Activated naive CD4-positive, alpha-beta T cell treated with anti-CD3 and anti-CD28 coated beads for 36 hours (primary cell): ENCODE measurements around the gene MPG. TPM values are rescaled to one million over a fixed set of nuclear protein-coding genes. Genes with fewer than 3 reads are reported as not detected.

Experiments used
- CTCF ChIA-PET: fragments of 350-600 bp; sonication (Branson Sonifier 250); formaldehyde crosslinking; loops from one replicate; lab custom pipeline; 2021; ENCODE audit warnings: antibody characterized with exemption; lab: Charles Lee
- DNase-seq: peaks from one replicate; pipeline ENCODE4 v3.0.0-alpha.2; 2020
- H3K27ac Mint-ChIP-seq: one replicate; pipeline ENCODE4 v1.8.0; 2021; ENCODE audit warnings: mild to moderate bottlenecking, mixed read lengths
- H3K27me3 Mint-ChIP-seq: one replicate; pipeline ENCODE4 v1.8.0; 2021; ENCODE audit warnings: low read depth, mixed read lengths
- H3K36me3 Mint-ChIP-seq: one replicate; pipeline ENCODE4 v1.8.0; 2021; ENCODE audit warnings: low read depth, mixed read lengths
- H3K4me1 Mint-ChIP-seq: one replicate; pipeline ENCODE4 v1.8.0; 2021; ENCODE audit warnings: low read depth, mixed read lengths
- H3K4me3 Mint-ChIP-seq: one replicate; pipeline ENCODE4 v1.8.0; 2021; ENCODE audit warnings: mild to moderate bottlenecking, moderate library complexity, mixed read lengths
- H3K9me3 Mint-ChIP-seq: one replicate; pipeline ENCODE4 v1.8.0; 2021; ENCODE audit warnings: mixed read lengths
- intact Hi-C: fragments of 100-400 bp; cut with micrococcal nuclease; formaldehyde crosslinking; loops from one replicate; pipeline ENCODE4 v1.15.1; 2023
- total RNA-seq, 2 experiments: library from RNA; stranded (reverse); gene quantifications; one replicate each; pipeline ENCODE4 v1.2.3, GENCODE V29; 2021

The MPG gene
- total RNA-seq, 2 experiments from 2014 or later, result 38.6 to 38.8 TPM

DNA sequence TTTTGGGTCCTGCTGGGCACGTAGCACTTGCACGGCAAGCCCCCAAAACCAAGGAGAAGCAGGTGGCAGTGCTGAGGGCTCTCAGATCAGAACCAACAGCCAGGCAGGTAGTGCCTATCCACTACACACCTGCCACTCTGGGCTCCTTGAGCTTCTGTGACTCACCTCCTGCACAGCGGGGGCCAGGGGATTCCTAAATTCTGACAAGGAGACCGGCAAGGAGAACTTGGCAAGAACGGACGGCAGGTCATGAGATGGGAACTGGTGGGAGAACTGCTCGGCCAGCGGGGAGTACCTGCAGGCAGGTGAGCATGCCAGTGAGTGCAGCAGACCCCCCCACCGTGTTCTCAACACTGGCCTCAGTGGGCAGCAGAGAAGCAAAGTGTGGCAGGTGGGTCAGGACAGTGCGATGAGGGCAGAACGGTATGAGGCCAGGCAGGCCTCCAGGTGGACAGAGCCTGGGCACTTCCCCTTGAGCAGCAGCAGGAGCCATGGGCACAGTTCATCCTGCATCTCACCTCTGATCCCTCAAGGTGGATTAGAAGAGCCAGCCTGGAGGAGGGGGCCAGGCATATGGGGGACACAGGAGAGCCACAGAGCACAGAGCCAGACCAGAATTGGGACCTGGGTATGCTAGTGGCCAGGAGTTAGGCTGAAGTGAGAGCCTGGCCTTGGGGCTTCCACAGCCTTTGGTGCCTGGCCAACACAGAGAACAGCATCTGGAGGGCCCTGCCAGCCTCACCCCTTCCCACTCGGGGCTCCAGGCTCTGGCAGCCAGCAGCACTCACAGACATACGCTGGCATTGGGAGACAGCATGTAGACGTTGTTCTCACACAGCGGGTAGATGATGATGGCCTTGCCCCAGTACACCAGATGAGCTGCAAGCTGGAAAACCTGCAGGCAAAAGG is 14.7 kb downstream of the MPG start:
- CTCF ChIA-PET, result interaction anchor here (0.6 to 11.8 kb wide), 4 partner anchors 7 to 63 kb away, joined by 3 to 216 read pairs (median 24); no protein-coding TSS in a partner anchor
- Mint-ChIP-seq H3K4me3 (no peak overlapping the region), H3K4me1 (peaks cover 3% of the 10 kb centered on the region), H3K27ac (no peak overlapping the region), H3K27me3 (no peaks in the 10 kb centered on the region), H3K36me3 (peaks cover 3% of the 10 kb centered on the region), H3K9me3 (no peaks in the 10 kb centered on the region)
- intact Hi-C loops, result no loop called here
- DNase-seq, result no peak

DNA sequence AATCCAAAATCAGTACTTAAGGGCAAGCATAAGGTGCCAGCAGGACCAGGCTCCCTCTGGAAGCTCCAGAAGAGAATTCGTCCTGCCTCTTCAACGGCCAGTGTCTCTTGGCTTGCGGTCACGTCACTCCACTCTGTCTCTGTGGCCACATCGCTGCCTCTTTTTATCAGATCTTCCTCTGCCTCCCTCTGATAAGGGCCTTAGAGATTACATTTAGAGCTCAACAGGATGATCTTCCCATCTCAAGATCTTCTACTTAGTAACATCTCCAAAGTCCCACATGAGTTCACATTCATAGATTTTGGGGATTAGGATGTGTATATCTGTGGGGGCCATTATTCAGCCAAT is 16.9 kb downstream of the MPG start:
- H3K36me3 Mint-ChIP-seq, result peaks cover 8% of the 10 kb centered on the region
- H3K4me1 Mint-ChIP-seq, result peaks cover 5% of the 10 kb centered on the region
- intact Hi-C loops, result no loop called here
- H3K27me3 Mint-ChIP-seq, result no peaks in the 10 kb centered on the region
- H3K27ac Mint-ChIP-seq, result no peak overlapping the region
- DNase-seq, result no peak
- CTCF ChIA-PET, result interaction anchor here (1.3 to 11.8 kb wide), 5 partner anchors 10 to 38 kb away, joined by 6 to 216 read pairs (median 15); no protein-coding TSS in a partner anchor
- H3K4me3 Mint-ChIP-seq, result no peak overlapping the region
- H3K9me3 Mint-ChIP-seq, result no peaks in the 10 kb centered on the region

DNA sequence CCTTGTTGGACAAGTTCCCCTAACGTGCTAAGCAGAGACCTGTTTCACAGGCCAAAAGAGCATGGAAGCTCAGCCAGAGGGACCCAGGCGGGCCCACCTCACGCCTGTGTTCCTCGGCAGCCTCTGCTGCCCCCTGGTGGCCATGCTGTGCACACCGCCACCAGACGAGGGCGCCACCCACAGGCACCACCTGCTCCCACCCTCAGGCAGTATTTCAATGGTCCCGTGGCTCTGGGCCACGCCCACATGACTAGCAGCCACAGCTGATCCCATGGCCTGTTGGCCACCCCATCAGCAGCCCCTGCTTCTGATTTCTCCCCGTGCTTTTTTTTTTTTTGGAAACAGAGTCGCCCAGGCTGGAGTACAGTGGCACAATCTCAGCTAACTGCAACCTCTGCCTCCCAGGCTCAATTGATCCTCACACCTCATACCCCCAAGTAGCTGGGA is 18.9 kb downstream of the MPG start:
- no peak overlapping the region for H3K4me3 Mint-ChIP-seq
- no peaks in the 10 kb centered on the region for H3K9me3 Mint-ChIP-seq
- DNase-seq, result peak; percentile 93
- peaks cover 12% of the 10 kb centered on the region for H3K36me3 Mint-ChIP-seq
- intact Hi-C loops, result loop anchor here (1.0 kb wide), 2 partner anchors 32 to 44 kb away; partner anchors contain the start of genes POLR3K and SNRNP25
- CTCF ChIA-PET, result interaction anchor here (0.7 to 11.8 kb wide), 20 partner anchors 10 to 285 kb away, joined by 3 to 216 read pairs (median 7); partner anchors contain the start of genes MPG, POLR3K and SNRNP25
- H3K4me1 Mint-ChIP-seq, result peaks cover 5% of the 10 kb centered on the region
- no peaks in the 10 kb centered on the region for H3K27me3 Mint-ChIP-seq
- H3K27ac Mint-ChIP-seq, result no peak overlapping the region

DNA sequence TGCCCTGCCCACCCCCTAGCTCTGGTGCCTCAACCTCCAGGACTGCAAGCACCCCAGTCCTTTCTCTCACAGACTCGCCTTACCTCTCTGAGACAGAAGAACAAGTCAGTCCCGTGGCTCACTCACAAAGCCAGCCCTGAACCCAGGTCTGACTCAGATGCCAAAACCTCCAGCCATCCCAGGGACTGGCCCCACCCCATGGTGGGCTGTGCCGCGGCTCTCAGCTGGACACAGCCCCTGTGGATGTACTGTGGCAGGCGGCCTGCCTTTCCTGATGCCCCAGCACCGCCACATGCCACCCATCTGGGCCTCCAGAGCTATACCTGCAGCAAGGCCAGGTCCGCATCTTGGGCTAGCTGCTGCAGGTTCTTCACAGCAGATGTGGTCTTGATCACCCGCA is 19.8 kb downstream of the MPG start:
- H3K9me3 Mint-ChIP-seq, result no peaks in the 10 kb centered on the region
- H3K36me3 Mint-ChIP-seq, result peaks cover 18% of the 10 kb centered on the region
- no peak for DNase-seq
- no peaks in the 10 kb centered on the region for H3K27me3 Mint-ChIP-seq
- H3K4me3 Mint-ChIP-seq, result no peak overlapping the region
- intact Hi-C loops, result loop anchor here (1.0 kb wide), 2 partner anchors 33 to 45 kb away; partner anchors contain the start of genes POLR3K and SNRNP25
- peaks cover 5% of the 10 kb centered on the region for H3K4me1 Mint-ChIP-seq
- no peak overlapping the region for H3K27ac Mint-ChIP-seq
- CTCF ChIA-PET, result interaction anchor here (0.7 to 11.8 kb wide), 14 partner anchors 10 to 264 kb away, joined by 3 to 216 read pairs (median 8); partner anchors contain the start of genes POLR3K and SNRNP25

DNA sequence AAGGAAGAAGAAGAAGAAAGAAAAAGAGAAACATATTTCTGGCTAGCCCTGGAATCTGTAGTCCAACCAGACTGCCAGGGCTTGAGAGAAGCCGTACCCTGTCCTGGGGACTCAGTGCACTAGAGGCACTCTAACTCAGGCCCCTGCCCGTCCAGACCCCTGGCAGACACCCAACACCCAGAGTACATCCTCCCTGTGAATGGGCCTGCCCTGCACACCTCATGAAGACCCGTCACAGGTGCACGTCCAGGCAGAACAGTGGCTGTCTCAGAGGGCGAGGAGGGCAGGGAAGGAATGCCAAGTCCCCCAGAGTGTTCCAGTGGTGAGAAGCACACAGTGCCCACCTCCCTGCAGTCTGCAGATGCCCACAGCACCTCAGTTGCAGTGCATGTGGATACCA is 23.0 kb downstream of the MPG start:
- no peak overlapping the region for H3K4me3 Mint-ChIP-seq
- CTCF ChIA-PET, result interaction anchor here (11.8 kb wide), 1 partner anchor 34 kb away, joined by 216 read pairs; no protein-coding TSS in a partner anchor
- intact Hi-C loops, result no loop called here

DNA sequence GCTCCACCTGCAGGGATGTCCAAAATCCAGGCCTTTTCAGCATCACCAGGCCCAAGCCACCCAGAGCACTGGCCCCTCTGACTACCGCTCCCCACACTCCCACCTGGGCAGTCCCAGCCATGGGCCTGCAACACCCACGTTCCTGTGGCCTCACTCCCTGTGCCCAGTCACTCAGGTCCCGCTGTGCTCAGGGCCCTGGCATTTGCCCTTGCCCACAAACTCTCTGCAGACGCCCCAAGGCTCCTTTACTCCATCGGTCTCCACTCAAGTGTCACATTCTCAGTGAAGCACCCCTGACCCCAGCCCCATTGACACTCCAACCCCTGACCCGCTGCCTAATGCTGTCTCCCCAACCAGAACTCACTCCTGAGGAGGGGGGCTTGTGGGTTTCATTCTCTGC is 23.6 kb downstream of the MPG start:
- CTCF ChIA-PET, result interaction anchor here (0.9 kb wide), 1 partner anchor 36 kb away, joined by 4 read pairs; no protein-coding TSS in a partner anchor

More for the DNA sequence above, 23.0 kb downstream of the MPG start:
- no peaks in the 10 kb centered on the region for H3K27me3 Mint-ChIP-seq
- peaks cover 20% of the 10 kb centered on the region for H3K36me3 Mint-ChIP-seq
- no peak for DNase-seq
- peaks cover 5% of the 10 kb centered on the region for H3K4me1 Mint-ChIP-seq
- no peaks in the 10 kb centered on the region for H3K9me3 Mint-ChIP-seq
- no peak overlapping the region for H3K27ac Mint-ChIP-seq

DNA sequence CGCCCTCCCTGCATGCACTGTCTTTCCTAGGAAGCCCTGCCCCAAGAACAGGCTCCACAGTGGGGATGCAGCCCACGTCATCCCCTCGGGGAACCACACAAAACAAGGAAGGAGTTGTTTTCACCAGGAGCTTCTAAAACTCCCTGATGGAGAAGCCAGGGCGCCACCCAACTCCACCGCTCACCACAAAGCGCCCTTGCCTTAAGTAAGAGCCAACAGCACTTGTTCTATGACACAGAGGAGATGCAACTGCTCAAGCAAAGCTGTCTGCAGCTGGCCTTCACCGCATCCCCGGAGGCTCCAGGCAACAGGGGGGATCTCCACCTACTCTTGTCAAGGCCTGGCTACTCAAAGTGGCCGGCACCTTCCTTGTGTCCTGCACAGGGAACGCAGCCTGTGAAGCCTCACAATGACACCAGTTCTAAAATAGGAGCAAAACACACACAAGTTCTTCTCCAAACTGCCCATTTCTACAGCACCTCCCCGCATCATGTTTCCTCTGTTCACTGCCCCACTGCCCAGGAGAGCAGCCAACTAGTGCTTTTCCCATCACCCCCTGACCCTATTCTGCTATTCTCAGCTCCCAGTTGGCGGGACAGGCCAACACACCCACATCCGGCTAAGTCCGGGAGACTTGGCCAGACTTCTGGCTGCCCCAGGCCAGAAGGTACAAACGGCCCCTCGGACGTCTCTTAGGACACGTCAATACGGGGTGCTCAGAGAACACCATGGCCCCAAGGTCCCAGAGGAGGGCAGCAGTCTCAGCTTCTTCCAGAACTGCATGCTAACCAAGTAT is 24.2 kb downstream of the MPG start:
- Mint-ChIP-seq H3K9me3 (no peaks in the 10 kb centered on the region), H3K27ac (no peak overlapping the region), H3K27me3 (no peaks in the 10 kb centered on the region), H3K4me3 (no peak overlapping the region), H3K4me1 (peaks cover 2% of the 10 kb centered on the region), H3K36me3 (peaks cover 24% of the 10 kb centered on the region)
- intact Hi-C loops, result no loop called here
- CTCF ChIA-PET, result interaction anchor here (0.6 to 0.9 kb wide), 3 partner anchors 37 to 106 kb away, joined by 3 to 4 read pairs (median 3); no protein-coding TSS in a partner anchor
- no peak for DNase-seq

More for the DNA sequence above, 23.6 kb downstream of the MPG start:
- Mint-ChIP-seq H3K9me3 (no peaks in the 10 kb centered on the region), H3K36me3 (peaks cover 21% of the 10 kb centered on the region), H3K27ac (no peak overlapping the region), H3K4me3 (no peak overlapping the region), H3K4me1 (peaks cover 5% of the 10 kb centered on the region), H3K27me3 (no peaks in the 10 kb centered on the region)
- intact Hi-C loops, result no loop called here
- DNase-seq, result no peak

DNA sequence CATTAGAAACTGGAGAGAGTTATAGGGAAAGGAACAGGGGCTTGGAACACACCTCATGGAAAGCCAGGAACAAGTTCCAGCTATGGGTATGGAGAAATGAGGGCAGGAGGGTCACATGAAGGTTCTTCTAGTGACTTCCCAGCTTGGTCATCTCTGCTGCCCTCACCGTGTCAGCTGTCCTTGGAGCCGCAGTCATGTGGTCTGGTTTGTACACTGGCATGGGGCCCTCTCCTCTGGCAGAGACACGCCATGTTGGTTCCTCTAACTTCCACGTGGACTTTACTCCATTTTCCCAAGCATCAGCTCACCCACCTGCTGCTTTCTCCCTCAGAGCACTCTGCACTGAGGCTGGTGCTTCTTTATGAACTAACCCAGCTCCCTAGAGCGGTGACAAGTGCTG is 26.3 kb downstream of the MPG start:
- intact Hi-C loops, result no loop called here
- Mint-ChIP-seq H3K4me3 (no peak overlapping the region), H3K27me3 (no peaks in the 10 kb centered on the region), H3K4me1 (no peaks in the 10 kb centered on the region), H3K9me3 (no peaks in the 10 kb centered on the region), H3K36me3 (peaks cover 17% of the 10 kb centered on the region), H3K27ac (no peak overlapping the region)
- CTCF ChIA-PET, result interaction anchor here (1.0 to 2.7 kb wide), 5 partner anchors 13 to 258 kb away, joined by 3 to 12 read pairs (median 5); no protein-coding TSS in a partner anchor
- DNase-seq, result no peak

DNA sequence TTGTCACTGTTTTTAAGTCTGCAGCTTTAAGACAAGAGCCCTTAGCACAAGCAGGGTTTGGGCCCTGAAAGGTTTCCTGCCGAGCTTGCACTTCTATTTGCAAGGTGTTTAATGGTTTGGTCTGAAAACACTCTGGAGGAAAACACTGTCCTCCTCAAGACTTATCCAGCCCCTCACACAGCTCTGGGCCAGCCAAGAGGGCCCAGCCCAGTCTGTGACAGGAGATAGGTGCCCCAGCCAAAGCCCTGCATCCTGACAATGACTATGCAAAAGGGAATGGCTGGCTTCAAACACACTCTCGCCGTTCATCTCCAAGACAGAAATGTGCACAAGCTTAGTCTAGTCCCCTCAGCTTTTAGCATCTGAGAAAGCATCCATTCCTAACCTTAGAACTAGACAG is 26.9 kb downstream of the MPG start:
- intact Hi-C loops, result no loop called here
- Mint-ChIP-seq H3K9me3 (no peaks in the 10 kb centered on the region), H3K4me3 (no peak overlapping the region), H3K27me3 (no peaks in the 10 kb centered on the region), H3K27ac (no peak overlapping the region), H3K4me1 (no peaks in the 10 kb centered on the region), H3K36me3 (peaks cover 17% of the 10 kb centered on the region)
- CTCF ChIA-PET, result interaction anchor here (0.5 to 2.7 kb wide), 7 partner anchors 11 to 397 kb away, joined by 3 to 17 read pairs (median 5); no protein-coding TSS in a partner anchor
- DNase-seq, result no peak

DNA sequence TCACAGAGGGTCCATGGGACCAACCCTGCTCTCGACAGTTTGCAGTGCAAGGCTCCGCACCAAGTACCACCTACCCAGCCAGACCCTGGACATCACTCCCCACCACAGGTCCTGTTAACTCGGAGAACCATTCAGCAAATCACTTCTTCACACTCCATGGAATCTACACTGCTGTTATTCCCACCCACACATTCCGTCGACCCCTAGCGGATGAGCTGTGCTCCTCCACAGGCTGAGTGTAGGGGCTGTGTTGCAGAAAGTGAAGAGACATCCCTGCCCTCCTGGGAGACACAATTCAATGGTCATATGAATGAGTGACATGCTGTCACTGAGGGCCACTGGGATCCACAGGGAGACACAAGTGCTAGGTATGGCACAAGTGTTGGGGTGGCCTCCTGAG is 27.5 kb downstream of the MPG start:
- CTCF ChIA-PET, result interaction anchor here (0.5 to 2.7 kb wide), 7 partner anchors 11 to 396 kb away, joined by 3 to 17 read pairs (median 5); no protein-coding TSS in a partner anchor
- Mint-ChIP-seq H3K27me3 (no peaks in the 10 kb centered on the region), H3K9me3 (no peaks in the 10 kb centered on the region), H3K27ac (no peak overlapping the region), H3K36me3 (peaks cover 17% of the 10 kb centered on the region), H3K4me3 (no peak overlapping the region), H3K4me1 (no peaks in the 10 kb centered on the region)
- DNase-seq, result no peak
- intact Hi-C loops, result no loop called here

DNA sequence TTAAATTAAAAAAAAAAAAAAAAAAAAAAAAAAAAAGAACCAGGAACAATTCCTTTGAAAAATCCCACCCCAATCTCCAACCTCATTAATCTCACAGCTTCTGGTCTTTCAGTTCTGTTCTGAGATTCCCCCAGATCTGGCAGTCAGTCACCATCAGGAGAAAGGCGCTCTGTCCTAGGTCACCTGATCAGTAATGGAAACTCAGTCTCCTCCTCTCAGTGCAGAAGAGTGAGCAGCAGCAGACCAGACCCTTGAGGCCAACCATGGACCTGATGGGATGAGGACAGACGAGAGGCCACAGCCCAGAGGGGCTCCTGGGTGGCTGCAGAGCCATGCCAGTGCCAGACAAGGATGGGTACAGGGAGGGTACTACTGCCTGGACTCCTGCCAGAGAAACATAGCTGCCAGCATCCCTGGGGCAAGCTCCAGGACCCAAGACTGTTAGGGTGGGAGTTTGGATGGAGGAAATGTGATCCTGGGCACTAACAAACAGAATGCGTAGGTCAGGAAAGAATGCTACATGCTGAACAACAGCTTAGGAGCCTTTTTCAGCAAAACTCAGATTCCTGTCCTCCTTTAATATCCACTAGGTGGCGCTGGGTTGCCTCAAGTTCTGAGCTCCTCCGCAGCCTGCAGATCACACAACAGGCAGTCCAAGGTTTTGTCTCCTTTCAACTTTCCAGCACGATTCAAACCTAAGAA is 28.7 kb downstream of the MPG start:
- peaks cover 18% of the 10 kb centered on the region for H3K36me3 Mint-ChIP-seq
- no peak overlapping the region for H3K4me3 Mint-ChIP-seq
- H3K27ac Mint-ChIP-seq, result no peak overlapping the region
- no peaks in the 10 kb centered on the region for H3K27me3 Mint-ChIP-seq
- no peaks in the 10 kb centered on the region for H3K9me3 Mint-ChIP-seq
- H3K4me1 Mint-ChIP-seq, result no peaks in the 10 kb centered on the region
- peak; percentile 60 for DNase-seq
- intact Hi-C loops, result loop anchor here (1.0 kb wide), 2 partner anchors 75 to 256 kb away; no protein-coding TSS in a partner anchor
- CTCF ChIA-PET, result interaction anchor here (0.6 to 2.6 kb wide), 34 partner anchors 10 to 529 kb away, joined by 3 to 23 read pairs (median 3); partner anchors contain the start of genes AXIN1, METTL26 and NPRL3
